ENCODE data around the gene C1QTNF6.

Gene C1QTNF6

DNA sequence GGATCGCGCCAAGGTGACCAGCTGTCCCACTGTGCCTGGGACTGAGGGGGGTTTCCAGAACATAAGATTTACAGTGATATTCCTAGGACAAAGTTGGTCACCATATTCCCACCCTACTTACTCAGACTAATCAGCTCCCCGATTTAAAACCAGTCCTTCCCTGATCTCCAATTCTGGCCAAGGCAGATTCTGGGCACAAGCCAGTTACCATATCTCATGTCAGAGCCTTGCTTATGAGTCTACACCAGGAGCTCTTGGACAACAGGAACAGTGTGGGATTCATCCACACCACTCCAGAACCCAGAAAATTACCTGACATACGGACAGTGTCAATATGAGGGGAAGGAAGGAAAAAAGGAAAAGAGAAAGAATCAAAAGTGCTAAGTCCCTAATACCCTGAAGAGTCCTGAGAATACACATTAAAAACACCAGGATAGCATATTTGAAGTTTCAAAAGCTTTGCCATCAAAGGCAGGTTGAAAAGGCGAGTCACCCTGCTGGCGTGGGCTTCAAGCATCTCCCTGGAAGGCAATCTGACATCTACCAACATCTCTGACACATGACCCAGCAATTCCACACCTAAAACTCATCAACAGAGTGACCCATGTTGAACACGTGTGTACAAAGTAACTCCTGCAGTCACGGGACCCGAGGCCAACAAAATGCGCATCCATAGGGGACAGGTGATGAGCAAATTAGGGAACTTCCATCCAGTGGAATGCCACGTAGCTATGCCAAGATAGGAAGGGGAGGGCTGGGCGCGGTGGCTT is 30.3 kb downstream of the C1QTNF6 start:
- no peak for DNase-seq

DNA sequence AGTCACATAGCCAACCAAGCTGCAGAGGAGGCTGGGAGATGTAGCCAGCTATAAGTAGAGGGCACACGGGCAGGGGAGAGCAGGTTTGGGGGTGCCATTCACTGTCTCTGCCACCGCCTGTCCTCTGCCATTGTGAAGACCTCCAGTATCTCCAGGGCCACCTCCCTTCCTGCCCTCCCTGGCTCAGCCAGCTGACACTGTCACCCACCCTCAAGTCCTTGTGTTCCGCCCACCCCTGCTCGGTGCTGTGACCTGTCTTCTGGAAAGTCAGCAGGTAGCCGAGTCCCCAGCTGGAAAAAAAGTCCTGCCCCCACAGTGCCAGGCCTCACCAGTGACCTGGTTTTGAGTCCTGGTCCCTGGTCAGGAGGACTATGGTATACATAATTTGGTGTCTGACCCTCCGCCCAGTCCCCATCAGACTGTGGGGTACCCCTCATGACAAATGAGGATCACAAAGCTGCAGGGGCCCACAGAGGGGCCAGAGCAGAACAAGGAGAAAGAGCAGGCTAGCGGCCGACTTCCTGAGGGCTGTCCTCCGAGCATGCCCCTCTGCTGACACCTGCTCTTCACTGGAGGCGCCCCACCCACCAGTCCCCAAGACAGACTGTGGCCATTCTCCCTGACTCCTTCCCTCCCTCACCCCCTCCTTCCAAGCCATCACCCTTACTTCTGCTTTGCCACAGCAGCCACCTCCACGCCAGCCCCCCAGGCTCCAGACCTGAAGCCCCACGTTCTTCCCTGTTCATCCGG is 31.2 kb downstream of the C1QTNF6 start:
- no peak for DNase-seq

DNA sequence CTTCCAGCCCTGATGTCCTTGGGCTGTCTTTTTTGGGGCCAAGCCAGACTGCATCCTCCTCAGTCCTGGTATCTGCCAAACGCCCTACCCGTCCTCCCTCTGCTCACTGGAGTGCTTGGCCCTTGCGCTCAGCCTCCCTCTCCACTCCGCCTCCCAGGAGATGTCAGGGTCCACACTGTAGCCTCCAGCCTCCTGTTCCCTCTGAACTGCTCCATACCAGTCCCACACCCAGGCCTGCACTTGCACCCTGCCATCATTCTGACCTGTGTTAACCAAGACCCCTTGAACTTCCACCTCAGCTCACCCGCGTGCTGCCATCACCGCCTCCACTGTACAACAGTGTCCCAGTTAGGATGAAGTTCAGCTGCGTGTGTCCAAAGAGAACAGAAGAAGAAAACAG is 32.1 kb downstream of the C1QTNF6 start:
- no peak for DNase-seq

DNA sequence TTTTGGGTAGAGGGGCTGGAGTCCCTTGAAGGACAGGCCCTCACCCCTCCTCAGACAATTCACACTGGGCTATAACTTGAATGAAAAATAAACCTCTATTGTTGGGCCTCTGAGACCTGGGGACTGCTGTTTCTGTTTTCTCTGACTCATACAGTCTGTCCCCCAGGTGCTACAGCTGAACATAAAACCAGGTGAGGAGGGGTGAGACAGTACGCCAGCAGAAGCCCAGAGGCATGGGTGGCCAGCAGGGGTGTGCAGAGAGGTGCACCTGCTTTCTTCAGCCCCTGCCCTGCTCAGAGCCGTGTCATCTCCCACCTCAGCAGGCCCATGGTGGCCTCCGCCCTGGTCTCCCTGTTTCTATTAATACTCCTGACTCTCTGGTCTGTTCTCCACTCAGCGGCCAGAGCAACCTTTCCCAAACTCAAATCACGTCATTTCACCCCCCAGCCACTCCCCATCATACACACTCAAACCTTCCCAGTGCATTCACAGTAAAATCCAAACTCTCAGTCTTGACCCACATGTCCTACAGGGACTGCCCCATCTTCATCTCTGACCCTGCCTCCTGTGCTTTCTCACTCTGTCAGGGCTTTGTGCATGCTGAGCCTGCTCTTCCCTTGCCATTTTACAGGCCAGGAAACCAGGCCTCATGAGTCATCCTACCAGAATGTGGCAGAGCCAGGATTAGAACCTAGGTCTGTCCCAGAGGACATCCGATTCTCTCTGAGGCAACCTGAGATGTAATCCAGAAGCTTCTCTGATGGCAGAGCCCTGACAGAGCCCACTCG is 32.9 kb downstream of the C1QTNF6 start:
- no peak for DNase-seq

DNA sequence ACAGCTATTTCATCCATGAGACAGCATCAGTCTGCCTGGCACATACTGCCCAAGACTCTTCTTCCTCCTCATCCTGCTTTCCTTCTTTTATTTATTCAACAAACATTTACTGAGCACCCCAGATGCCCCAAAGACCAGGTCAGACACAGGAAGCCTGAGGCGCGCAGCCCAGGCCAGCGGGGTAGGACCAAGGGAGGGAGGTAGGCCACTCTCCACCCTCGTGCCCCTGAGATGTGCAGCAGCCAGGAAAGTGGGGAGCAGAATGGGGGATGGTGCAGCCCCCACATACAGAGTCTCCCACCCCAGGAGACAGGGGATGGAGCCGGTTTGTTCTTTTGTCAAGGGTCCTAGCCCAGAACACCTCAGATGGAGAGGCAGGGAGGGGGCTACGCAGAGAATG is 34.1 kb downstream of the C1QTNF6 start:
- DNase-seq = no peak

DNA sequence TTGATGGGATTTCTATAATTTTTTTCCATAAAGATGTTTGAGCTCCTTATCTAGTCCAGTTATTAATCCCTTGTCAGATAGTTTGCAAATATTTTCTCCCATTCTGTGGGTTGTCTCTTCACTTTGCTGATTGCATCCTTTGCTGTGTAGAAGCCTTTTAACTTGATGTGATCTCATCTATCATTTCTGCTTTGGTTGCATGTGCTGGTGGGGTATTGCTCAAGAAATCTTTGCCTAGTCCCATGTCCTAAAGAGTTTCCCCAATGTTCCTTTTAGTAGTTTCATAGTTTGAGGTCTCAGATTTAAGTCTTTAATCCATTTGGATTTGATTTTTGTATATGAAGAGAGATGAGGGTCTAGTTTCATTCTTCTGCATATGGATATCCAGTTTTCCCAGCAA is 36.6 kb downstream of the C1QTNF6 start:
- no peak for DNase-seq

DNA sequence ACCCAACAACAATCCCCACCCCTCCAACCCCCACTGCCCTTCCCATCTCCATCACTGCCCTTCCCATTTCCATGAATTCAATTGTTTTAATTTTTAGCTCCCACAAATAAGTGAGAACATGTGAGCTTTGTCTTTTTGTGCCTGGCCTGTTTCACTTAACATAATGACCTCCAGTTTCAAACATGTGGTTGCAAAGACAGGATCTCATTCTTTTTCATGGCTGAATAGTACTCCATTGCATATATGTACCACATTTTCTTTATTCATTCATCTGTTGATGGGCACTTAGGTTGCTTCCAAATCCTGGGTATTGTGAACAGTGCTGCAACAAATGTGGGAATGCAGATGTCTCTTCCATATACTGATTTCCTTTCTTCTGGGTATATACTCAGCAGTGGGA is 37.3 kb downstream of the C1QTNF6 start:
- no peak for DNase-seq

DNA sequence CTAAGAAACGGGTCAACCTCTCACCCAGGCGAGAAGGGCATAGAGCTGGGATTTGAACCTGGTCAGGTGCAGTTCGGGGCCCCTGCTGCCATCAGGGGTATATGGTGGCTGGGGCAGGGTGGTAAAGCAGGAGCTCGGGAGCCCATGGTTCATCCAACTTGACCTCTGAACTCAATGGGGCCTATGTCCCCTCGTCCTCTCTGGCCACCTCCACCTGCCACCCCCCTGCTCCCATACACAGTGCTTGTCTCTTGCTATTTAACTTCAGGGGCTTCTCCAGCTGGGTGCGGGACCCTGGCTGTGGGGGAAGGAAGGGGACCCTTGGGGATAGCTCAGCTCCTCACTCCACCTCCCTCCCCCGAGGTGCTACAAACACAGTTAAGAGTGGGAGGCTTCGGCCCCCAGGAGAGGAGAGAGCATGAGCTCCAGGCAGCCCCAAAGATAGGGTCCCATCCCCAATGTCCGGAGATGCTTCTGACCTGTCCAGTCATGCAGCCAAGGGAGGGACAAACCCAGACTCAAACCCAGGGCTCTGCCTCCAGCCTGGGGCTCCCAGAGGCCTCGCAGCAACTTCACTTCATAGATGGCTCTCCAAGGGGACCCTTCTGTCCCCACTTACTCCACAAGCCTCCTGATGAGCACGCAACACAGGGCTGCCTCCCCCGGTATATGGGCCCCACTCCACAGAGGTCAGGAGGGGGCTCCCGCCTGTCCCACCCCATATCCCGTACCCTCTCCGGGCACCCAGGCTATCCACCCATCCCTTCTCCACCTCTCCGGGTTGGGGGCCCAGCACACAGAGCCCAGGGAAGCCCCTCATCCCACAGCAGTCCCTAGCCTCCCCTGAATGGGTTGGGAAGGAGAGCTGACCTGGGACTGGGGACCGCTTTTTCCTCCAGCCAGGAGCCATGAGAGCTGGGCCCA is 39.0 kb downstream of the C1QTNF6 start:
- no peak for DNase-seq

DNA sequence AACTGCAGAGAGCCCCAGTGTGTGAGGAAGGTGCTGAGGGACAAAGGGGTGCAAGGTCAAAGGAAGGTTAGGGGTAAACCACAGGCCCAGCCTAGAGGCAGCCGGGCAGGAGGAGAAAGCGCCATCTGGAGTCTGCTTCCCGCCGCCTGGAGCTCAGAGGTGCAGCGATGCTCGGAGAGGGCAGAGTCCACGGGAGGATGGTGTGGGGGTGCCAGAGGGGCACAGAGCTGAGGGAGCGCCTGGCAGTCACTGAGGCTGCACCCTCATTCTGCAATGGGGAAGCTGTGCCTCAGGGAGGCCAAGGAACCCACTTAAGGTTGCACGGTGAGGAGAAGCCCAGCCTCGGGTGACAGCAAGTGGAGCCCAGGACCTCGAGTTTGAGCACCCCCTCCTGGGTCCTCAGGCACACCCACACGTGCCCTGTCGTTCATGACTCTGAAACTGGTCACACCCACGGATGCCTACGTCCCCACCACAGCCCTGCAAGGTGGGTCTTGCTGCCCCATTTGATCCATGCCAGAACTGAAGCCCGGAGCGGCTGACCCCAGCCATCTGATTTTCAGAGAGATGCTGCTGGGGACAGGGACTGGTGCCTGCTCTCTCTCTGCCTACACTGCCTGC is 39.9 kb downstream of the C1QTNF6 start:
- no peak for DNase-seq

DNA sequence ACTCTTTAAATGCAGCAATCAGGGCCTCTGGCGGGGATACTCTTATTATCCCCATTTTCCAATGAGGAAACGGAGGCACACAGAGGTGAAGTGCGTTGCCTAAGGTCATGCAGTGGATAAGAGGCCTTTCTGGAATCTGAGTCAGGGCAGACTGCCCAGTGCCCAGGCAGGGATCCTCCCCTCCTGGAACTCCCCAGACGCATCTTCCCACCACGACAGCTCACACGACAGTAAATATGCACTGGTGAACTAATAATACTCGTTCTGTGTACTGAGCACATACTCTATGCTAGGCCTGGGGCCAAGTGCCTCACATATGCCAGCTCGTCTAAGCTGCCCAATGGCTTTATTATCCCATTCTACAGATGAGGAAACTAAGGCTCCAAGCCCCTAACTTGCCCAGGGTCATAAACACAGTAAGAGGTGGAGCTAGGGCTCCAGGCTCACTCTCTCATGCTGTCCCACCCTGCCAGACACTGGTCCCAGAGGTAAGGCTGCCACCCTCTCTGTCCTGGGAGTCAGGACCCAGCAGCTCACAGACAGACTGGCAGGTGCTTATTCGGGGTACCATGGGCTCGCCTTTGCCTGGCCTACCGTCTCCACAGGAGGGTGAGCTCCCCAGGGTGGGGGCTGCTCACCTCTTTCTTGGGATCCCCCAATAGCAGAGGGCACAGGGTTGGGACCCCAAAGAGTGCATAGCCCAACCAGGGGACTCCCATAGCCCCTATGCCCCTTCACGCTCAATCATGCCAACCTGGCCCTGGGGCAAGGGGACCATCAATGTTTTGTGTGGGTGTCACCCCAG is 40.7 kb downstream of the C1QTNF6 start:
- no peak for DNase-seq

DNA sequence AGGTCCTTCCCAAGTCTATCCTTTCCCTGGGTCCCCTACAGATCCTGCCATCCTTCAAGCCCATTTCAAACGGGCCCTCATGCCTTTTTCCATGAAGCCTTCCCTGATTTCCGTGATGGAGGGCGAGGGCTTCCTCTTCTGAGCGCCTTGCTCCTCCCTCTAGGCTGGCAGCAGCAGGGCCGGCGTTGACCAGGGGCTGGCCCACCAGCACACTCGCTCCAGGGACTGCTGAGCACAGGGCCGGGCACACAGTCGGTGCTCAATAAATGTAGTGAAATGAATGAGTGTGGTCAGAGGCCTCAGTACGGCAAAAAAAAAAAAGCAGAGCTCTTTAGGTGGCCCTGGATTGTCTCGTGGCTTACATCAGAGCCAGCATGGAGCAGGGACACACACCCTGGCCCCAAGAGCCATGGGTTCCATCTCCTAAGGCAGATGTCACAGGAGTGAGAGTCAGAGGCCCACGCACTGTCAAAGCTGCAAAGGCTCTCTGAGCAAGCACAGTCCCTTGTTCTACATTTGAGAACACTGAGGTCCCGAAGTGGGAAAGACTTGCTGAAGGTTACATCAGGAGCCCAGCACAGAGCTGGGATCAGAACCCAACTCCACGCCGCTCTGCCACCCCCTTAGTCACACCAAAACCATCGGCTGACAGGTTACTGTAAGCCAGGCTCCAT is 41.4 kb downstream of the C1QTNF6 start:
- DNase-seq = no peak

DNA sequence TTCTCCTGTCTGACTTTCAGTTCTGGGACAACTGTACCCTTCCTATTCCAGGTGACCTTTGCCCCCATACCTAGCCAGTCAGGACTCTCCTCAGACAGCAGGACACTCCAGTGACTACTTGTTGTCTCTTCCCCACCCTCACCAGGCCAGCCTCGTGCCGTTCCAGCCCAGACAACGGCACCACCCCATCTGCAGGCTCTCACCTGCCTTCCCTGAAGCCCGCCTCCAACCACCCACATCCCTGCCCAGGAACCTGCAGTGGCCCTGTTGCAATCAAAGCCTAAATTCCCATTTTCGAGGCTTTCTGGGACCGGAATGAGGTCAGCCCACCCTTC is 42.0 kb downstream of the C1QTNF6 start:
- no peak for DNase-seq

DNA sequence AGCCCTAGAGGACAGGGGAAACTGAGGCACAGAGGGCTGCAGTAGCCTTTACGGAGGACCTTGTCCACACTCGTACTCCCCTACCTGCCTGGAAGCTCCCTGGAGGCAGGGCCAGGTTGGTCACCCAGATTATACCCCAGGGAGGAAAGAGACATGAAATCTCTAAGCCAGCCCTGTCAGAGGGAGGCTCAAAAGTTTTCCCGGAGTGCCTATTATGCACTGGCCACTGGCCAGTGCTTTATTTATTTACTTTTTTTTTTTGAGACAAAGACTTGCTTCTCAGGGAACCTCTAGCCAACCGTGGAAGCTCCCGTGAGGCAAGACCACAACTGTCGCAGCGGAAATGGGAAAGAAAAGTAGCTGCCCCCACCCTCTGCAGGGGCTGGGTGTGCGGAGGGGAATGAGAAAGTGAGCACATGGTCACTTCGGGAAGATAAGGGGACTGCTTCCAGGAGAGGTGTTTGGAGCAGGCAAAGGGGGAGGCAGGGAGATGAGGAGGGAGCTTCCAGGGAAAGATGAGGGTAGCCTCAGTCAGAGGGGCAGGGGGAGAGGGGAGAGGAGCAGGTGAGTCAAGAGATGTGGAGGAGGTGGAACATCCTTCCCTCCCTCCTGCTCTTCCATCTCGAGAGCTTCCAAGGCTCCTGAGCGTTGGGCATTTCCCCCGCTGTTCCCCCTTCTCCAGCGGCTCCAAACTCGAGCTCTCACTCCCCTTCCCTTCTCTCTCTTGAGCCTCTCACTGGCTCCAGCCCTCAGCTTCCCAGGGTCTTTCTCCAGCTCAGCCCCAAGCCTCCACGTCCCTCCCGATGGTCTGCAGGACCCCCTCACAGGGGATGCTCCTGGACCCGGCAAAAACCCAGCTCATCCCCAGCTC is 42.6 kb downstream of the C1QTNF6 start:
- DNase-seq = no peak

DNA sequence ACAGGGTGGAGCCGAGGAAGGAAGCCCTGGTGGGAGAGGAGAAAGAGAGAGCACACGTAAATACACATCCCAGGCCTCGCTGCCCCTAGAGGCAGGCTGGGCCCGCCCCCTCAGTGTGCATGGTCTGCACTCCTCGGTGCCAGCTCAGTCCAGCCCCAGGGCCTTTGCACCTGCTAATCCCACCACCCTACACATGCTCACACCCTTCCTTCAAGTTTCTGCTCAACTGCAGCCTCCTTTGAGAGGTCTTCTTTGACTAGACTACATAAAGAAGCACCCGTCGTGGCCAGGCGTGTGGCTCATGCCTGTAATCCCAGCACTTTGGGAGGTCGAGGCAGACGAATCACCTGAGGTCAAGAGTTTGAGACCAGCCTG is 43.9 kb downstream of the C1QTNF6 start:
- DNase-seq = no peak

DNA sequence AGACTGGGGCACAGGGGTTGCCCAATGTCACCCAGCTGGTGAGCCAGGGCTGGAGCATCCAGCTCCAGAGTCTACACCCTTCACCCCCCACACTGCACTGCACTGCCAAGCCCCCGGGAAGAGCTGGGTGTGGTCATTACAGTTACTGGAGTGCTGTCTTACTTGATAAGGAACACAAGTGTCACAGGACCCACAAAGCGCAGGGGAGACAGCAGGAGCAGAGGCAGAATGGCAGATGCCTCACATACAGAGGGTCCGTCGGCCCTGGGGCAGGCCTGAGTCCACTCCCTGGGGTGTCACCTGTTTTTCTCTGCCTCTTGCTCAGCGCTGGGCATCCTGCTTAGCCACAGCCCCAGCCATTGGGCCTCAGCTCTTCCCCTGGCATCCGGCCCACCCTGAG is 46.1 kb downstream of the C1QTNF6 start:
- DNase-seq = no peak

DNA sequence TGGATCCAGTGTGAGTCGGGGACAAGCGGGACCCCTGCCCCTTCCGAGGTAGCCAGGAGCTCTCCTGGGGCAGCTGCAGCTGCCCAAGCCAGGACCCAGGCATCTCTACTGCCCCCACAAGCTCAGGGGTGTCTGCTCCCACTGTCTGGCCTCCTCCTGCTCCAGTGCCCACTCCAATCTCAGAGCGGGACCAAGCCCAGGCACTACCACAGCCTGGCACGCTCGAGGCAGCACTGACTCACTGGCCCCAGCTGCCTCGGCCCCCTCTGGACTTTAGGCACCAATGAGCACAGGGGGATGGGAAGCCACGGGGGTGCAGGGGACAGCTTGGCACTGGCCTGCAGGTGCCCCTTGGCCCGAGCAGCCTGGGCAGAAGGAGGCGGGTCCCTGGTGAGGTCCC is 46.6 kb downstream of the C1QTNF6 start:
- no peak for DNase-seq

DNA sequence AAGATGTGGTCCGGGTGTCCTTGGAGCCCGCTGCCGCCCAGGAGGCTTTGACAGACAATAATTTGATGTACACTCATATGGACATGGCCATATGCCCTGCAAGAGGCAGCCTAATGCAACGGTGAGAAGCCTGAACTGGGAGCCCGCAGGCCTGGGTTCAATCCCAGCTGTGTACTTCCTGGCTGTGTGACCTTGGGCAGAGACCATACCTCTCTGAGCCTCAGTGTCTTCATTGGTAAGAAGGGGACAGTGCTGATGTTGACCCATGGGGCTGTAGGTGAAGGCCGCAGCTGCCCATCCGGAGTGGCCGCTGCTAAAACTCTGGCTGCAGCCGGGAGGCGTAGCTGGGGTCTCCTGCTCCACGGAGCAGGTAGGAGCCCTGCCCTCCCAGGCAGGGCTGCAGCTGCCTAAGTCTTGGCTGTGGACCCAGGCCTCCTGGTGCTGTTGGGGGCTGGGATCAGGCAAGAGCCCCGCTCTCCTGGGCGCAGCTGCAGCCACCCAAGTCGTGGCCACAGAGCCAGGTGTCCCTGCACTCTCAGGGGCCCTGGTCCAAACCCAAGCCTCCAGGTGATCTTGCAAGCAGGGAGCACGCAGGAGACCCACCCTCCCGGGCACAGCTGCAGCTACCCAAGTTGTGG is 47.2 kb downstream of the C1QTNF6 start:
- no peak for DNase-seq

DNA sequence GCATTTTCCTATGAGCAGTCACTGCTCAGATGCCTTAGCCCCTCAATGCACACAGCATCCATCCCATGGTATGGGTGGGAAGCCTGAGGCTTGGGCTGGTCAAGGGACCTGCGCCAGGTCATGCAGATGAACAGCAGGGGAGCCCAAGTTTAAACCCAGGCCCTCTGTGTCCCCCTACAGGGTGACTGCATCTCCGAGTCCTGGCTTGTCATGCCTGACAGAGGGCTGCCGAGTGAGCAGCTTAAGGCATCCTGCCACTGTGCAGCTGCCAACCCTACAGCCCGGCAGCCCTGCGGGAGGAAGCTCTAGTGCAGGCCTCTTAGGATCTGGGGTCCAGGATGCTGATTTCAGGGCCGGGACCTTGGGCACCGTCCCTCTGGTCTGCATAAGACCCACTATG is 48.3 kb downstream of the C1QTNF6 start:
- no peak for DNase-seq

DNA sequence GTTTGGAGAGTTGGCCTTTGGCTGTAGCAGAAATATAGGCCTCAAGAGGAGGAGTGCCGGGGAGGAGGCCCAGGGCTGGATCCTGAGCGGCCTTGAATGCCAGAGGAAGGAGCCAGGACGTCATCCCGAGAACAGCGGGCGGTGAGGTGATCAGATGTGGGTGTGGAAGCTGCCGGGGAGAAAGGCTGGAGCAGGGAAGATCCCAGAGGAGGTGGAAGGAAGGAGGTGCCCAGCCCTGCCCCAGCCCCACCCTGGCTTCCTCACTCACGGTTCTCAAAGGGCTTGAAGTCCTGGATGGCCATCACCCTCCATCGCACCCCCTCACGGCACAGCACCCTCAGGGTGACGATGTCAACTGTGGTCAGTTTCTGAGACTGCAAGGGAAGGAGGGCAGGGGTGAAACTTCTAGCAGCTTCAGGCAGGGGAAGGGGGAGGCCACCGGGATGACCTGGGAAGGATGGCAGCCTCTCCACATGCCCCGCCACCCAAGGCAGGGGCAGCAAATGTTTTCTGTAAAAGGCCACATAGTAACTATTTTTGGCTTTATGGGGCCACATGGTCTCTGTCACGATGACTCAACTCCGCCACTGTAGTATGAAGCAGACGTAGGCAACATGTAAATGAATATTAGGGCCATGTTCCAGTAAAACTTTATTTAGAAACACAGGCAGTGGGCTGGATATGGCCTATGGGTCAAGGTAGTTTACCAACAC is 49.0 kb downstream of the C1QTNF6 start:
- no peak for DNase-seq
